B cell (primary cell): ENCODE measurements around the gene MT1G.

ENCODE experiments used
- CTCF ChIP-seq: fragments of 200-600 bp; IDR thresholded peaks from one replicate; pipeline ENCODE4 v1.8.0; 2022; ENCODE audit warnings: antibody characterized with exemption, mild to moderate bottlenecking
- EZH2 ChIP-seq: IDR thresholded peaks from 2 replicates; pipeline ENCODE4 v1.6.1; 2012; ENCODE audit warnings: borderline replicate concordance, low read depth, mild to moderate bottlenecking, moderate library complexity, low read length; ENCODE audit not compliant: insufficient read depth, poor library complexity, severe bottlenecking

GRCh38 chr16:56631197-56631596, 36.7 kb downstream of the MT1G start:
- no peak for TF ChIP-seq CTCF
- no peak for TF ChIP-seq EZH2
